ENCODE measurements around the gene TTC38. TPM values are rescaled to one million over a fixed set of nuclear protein-coding genes. Genes with fewer than 3 reads are reported as not detected.

TTC38 gene
- total RNA-seq, 1 experiment from 2014 or later: 31.5 TPM

DNA sequence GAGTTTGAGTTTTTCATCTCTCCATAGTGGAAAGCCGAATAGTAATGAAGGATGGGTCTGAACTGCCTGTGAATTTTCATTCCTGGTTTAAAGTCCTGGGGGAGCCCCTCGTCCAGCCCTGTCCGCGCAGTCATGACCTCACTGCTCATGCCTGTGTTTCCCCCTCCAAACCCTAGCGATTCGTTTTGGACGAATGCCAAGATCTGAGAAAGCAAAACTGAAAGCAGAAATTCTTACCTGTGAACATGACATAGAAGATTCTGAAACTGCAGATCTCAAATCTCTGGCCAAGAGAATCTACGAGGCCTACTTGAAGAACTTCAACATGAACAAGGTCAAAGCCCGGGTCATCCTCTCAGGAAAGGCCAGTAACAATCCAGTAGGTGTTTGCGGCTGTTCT, 48.2 kb upstream of the TTC38 start:
- no peak overlapping the region for H4K91ac ChIP-seq (ENCODE audit: insufficient read length, low read depth, low read length)
- no peak overlapping the region for H2AFZ ChIP-seq (ENCODE audit: low read length)
- no peak for DNase-seq
- H4K5ac ChIP-seq (ENCODE audit: insufficient read length, low read depth, low read length): no peak overlapping the region
- no peak overlapping the region for H3K56ac ChIP-seq (ENCODE audit: insufficient read length, low read depth, low read length)
- H3K23me2 ChIP-seq (ENCODE audit: insufficient read length, low read depth, low read length, poor library complexity, severe bottlenecking): no peaks in the 10 kb centered on the region
- H3K27me3 ChIP-seq (ENCODE audit: insufficient read depth, low read length): no peaks in the 10 kb centered on the region
- H2BK12ac ChIP-seq (ENCODE audit: insufficient read length, low read depth, low read length): no peak overlapping the region
- H2AK5ac ChIP-seq (ENCODE audit: insufficient read length, low read length): no peak overlapping the region
- no peaks in the 10 kb centered on the region for H3K9me3 Mint-ChIP-seq
- H4K8ac ChIP-seq (replicated peaks; ENCODE audit: insufficient read length, low read depth, low read length): no peak overlapping the region
- no peak overlapping the region for H3K18ac ChIP-seq (ENCODE audit: insufficient read length, low read depth, low read length)
- no peaks in the 10 kb centered on the region for H3K4me1 ChIP-seq (ENCODE audit: insufficient read depth, low read length)
- H3K79me2 ChIP-seq (ENCODE audit: insufficient read depth, low read length): no peaks in the 10 kb centered on the region
- H3K36me3 Mint-ChIP-seq (ENCODE audit: insufficient read depth in 1 of 3, low read depth in 3 of 3): peaks cover 0 to 23% (median under 1%) of the 10 kb centered on the region in 3 experiments; a peak in 2 of 7 replicates
- no peak overlapping the region for H3T11ph ChIP-seq (ENCODE audit: low read length)
- H3K9me3 ChIP-seq (ENCODE audit: control insufficient read depth, low read depth, low read length): no peaks in the 10 kb centered on the region
- H3K4me1 Mint-ChIP-seq: peaks cover 3 to 9% of the 10 kb centered on the region in 2 experiments
- no peak overlapping the region for H3K9ac ChIP-seq (ENCODE audit: extremely low read depth, insufficient read length, low read length)
- H2BK5ac ChIP-seq (ENCODE audit: insufficient read length, low read length): no peak overlapping the region
- no peak overlapping the region for H3K4ac ChIP-seq (ENCODE audit: low read depth, low read length)
- no peaks in the 10 kb centered on the region for H4K20me1 ChIP-seq (ENCODE audit: control insufficient read depth, insufficient read depth, insufficient read length)
- H3K23ac ChIP-seq (ENCODE audit: insufficient read length, low read depth, low read length): no peak overlapping the region
- H2BK15ac ChIP-seq (ENCODE audit: low read depth, low read length): no peak overlapping the region
- no peak overlapping the region for H2BK120ac ChIP-seq (ENCODE audit: low read depth, low read length, poor library complexity, severe bottlenecking)
- no peaks in the 10 kb centered on the region for H3K27me3 Mint-ChIP-seq (ENCODE audit: low read depth)
- H2BK20ac ChIP-seq (ENCODE audit: low read depth, low read length, poor library complexity, severe bottlenecking): no peak overlapping the region
- TF ChIP-seq CTCF (conservative IDR thresholded peaks at IDR 0.05): no peak
- WGBS (ENCODE audit: extremely low coverage, insufficient read length, low lambda C conversion rate): no CpG with 5 or more reads among the region's 10 CpGs
- no peak overlapping the region for H3K27ac ChIP-seq (ENCODE audit: insufficient read length, low read depth, low read length)
- H3K4me3 Mint-ChIP-seq: no peak overlapping the region
- no peak overlapping the region for H3K27ac Mint-ChIP-seq
- H3K14ac ChIP-seq (ENCODE audit: insufficient read depth, low read length): no peak overlapping the region
- no peaks in the 10 kb centered on the region for H3K79me1 ChIP-seq (ENCODE audit: insufficient read depth, low read depth, low read length, poor library complexity, severe bottlenecking)
- no peak overlapping the region for H3K4me2 ChIP-seq (ENCODE audit: insufficient read depth, insufficient read length, low read length)

Data from H9 (cell line).